Right renal cortex interstitium (tissue), 3 donors: ENCODE results near the gene RPTN. TPM values are rescaled to one million over a fixed set of nuclear protein-coding genes. Genes with fewer than 3 reads are reported as not detected.

Experiments used
- DNase-seq, 3 donors: peaks; one replicate each; pipeline ENCODE4 v3.0.0-alpha.2; 2013; ENCODE audit warnings: low read depth in 3 of 3, low spot score in 2 of 3
- polyA plus RNA-seq, 3 donors: library from polyadenylated mRNA; unstranded; fragments of 120-200 nt; gene quantifications; one replicate each; pipeline ENCODE4 v1.2.1, GENCODE V29; 2013; ENCODE audit not compliant: insufficient read length in 3 of 3

The RPTN gene, protein sequence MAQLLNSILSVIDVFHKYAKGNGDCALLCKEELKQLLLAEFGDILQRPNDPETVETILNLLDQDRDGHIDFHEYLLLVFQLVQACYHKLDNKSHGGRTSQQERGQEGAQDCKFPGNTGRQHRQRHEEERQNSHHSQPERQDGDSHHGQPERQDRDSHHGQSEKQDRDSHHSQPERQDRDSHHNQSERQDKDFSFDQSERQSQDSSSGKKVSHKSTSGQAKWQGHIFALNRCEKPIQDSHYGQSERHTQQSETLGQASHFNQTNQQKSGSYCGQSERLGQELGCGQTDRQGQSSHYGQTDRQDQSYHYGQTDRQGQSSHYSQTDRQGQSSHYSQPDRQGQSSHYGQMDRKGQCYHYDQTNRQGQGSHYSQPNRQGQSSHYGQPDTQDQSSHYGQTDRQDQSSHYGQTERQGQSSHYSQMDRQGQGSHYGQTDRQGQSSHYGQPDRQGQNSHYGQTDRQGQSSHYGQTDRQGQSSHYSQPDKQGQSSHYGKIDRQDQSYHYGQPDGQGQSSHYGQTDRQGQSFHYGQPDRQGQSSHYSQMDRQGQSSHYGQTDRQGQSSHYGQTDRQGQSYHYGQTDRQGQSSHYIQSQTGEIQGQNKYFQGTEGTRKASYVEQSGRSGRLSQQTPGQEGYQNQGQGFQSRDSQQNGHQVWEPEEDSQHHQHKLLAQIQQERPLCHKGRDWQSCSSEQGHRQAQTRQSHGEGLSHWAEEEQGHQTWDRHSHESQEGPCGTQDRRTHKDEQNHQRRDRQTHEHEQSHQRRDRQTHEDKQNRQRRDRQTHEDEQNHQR
- polyA plus RNA-seq, result not detected

- no peak for DNase-seq
These were observed at the start of gene RPTN for GRCh38 chr1:152159144-152159543. RPTN (minus strand) TSS chr1:152159228; CDS start chr1:152157889, 1,339 bp downstream.

DNA sequence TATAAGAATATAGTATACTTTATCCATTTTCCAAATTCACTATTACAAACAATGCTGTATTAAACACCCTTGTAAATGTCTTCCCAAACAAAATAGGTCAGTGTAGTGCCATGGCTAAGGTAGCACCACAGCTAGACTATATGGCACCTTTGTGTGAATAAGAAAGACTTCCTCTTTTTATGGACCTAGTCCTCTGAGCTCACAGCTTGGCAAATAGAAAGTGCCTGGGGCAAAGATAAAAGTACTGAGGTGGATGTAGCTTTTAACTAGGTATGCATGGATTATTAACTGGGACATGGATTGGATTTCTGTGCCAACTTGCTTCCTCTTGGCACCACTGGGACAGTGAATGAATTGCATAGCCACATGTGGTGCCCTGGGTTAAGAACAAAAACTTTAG lies 40.0 kb upstream of the RPTN start:
- no peak for DNase-seq

DNA sequence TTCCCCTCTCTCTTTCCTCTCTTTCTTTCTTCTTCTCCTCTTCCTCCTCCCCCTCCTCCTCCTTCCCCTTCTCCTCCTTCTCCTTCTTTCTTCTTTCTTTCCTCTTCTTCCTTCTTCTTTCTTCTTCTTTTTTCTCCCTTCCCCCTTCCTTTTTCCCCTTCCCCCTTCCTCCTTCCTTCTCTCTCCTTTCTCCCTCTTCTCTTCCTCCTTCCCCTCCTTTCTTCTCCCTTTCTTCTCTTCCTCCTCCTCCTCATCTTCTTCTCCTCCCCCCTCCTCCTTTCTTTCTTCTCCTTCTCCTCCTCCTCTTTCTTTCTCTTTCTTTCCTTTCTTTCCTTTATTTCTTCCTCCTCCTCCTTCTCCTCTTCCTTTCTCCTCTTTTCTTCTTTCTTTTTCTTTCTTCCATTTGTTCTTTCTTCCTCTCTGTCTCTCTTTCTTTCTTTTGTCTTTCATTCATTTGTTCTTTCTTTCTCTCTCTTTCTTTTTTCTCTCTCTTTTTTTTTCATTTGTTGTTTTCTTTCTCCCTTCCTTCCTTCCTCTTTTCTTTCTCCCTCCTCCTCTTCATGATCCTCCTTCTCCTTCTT lies 38.4 kb upstream of the RPTN start:
- no peak for DNase-seq

DNA sequence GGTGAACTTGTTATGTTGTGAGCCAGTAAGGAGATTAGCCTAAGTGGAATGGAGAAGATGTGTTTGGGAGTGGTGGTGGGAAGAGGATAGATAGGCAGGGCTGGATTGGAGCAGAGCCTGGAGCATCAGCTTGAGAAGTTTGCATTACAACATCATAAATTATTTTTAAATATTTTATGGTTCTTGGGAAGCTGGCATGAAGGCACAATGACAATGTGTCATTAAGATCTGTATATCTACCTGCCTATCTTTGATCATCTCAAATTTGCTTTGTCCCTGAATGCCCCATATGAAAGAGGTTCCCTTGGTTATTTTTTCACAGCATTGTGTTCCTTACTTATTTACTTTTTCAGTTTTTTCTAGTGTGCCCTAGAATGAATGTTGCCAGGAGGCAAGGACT lies 32.7 kb upstream of the RPTN start:
- DNase-seq, result no peak

DNA sequence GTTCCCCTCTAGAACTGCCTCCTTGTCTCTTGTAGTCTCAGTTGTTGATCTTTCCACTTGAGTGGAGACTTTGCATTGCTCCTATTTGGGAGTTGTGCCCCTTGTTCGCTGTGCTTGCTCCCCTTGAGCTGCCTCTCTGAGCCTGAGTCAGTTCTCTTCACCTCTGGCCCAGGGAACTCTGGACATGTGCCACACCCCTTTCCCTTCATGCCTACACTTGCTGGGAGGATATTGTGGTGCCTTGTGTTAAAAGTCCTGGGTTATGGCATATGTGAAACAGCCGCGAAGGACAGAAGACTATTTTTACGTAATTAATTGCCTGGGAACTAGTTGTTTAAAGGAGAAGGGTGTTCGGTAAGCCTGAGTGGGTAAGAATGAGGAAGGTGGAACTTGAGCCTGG lies 32.2 kb upstream of the RPTN start:
- no peak for DNase-seq

GRCh38 chr1:152190589-152190988 lies 31.6 kb upstream of the RPTN start:
- no peak for DNase-seq

DNA sequence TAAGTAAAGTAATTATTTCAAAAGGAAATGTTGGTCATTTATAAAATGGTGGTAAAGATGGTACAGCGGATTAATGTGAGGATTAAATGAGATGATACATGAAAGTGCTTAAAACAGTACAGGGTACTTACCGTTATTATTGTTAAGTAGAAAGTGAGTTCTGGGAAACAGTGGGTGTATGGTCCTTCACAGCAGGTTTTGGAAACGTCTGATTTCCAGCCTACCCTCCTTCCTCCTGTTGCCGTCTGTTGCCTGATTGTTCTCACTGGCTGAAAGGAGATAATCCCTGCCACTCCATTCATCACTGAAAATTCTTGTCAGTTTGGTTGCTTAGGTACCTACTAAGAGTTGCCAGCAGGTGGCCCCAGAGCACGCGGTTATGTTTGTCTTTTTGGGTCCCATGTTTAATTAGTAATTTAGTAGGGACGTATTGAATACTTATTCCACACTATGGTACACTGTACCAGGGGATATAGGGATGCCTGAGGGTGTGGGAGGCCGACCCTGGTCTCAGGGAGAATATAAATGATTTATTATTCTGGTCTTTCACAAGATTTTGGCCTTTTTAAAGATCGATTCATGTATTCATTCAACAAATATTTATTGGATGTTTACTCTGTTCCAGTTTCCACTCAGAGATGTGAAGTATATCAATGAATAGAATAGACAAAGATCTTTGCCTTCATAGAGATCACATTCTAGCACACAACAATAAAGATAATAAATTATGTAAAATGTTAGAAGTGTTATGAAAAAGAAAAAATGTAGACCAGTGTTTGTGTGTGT lies 30.8 kb upstream of the RPTN start:
- DNase-seq, result peak in 2 of 3 donors; percentile 16 to 44

DNA sequence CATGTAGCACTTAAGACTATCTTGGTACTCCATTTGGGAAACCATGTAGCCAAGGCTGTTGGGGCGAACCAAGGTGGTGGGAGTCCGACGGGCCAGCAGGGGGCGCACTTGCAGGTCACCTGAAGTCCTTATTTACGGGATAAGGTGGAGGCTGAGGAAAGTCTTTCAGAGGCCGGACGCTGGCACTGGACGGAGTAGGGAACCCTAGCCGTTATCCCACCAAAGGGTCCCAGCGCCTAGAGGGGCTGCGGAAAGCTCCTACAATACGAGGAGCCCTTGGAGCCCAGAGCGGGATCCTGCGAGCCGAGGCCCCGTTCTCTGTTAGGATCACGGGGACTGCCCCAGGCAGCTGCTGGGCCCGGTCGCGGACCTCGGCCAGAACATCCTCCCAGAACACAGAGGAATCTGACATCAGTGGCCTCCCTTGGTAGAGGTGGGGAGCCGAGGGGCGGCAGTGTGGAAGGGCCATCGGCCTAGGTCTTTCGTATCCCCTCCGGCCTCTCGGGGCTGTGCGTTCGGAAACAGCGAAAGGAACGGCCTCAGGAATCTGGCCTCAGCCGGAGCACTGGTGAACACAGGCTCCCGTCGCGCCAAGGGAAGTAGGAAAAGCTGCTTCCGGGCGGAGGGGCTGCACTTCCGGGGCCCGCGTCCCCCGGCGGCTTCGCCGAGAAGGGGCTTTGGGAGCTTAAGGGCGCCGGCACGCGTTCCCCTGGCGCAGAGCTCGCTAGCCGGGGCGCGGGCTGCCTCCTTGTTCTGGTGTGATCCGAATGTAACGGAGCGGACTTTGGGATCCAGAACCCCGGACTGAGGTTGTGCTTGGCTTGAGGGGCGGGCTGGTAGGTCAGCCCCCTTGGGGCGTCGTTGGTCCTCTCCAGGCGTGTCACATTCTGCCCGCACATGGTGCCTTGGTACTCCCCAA lies 29.9 kb upstream of the RPTN start:
- peak in 2 of 3 donors; percentile 18 to 53 for DNase-seq

DNA sequence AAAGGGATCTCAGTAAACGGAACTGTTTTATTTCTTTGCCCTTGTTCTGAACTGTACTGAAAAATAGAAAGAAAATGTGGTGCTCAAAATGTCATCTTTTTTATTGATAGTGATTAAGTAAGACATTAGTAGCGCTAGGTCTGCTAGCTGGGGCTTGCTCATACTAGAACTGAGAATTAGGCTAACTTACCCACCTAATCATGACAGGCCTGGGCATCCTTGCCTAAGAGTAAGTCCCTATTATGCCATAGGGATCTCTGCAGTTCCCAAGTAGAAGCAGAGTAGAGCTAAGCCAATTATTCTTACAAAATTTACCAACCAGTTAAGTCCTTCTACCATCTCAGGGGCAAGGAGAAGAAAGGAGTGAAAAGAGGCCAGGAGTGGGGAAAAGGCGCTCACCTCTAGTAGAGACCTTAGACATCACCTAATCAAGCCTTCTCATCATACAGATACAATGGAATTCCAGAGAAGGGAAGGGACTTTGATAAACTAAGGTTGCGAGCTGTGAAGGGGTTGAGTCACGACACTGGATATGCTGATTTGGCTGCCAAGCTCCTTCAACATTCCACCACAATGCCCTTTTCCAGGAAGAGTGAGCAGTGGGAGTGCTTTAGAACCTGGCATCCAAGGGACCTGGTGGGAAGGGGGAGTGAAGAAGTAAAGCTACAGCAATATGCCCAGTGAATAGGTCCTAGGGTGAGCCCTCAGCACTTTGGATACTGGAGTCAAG lies 27.7 kb upstream of the RPTN start:
- no peak for DNase-seq

GRCh38 chr1:152185544-152186391 lies 26.7 kb upstream of the RPTN start:
- DNase-seq, result no peak

DNA sequence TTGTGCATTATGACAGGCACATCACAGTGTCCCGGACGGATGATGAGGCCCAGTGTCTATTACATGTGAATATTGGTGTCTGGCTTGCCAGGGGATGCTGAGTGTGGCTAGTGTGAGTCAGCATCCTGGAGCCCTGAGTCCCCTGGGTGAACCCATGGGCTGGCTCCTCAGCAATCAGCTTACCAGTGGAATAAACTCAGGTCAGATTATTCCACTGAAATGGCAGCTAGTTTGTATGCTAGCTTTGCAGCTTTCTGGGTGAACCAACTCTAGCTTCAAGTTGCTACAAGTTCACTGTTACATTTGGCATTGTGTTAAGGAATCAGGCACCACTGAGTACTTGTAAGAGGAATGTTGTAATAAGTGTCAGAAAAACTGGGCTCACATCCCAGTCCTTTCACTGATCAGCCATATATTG lies 23.9 kb upstream of the RPTN start:
- no peak for DNase-seq

DNA sequence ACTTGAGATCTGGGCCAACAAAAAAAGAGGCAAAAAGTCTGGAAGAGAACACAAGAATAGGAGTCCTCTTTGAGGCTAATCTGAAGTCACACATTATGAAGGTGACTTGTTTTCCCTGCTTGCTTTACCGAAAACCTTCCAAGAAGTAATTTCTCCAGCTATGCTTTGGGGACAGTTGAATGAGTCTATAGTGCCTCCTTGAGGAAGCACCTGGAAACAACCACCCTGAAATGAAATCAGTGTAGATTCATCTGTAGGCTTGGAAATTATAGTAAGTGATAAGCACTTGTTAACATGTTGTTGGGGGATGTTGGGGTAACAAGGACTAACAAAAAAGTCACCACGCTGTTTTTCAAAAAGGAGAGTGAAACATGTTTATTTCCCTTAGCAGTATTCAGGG lies 23.4 kb upstream of the RPTN start:
- DNase-seq, result no peak

DNA sequence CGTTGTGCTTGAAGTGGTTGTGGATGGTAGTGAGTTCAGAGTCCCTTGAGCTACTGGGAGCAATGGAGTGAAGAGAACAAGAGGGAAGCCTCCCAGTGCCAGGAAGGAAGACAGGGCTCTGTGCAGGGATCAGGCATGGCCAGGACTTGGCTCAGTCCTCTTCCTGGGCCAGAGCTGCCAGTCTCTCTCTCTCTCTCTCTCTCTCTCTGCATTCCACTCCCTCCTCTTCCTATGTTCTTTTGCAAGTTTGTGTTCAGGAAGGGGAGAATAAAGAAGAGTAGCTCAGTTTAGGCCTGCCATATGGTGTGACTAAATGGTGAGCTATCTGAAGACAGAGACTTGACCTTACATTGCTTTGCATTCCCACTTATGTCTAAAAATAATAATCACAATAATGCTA lies 20.5 kb upstream of the RPTN start:
- DNase-seq, result no peak

DNA sequence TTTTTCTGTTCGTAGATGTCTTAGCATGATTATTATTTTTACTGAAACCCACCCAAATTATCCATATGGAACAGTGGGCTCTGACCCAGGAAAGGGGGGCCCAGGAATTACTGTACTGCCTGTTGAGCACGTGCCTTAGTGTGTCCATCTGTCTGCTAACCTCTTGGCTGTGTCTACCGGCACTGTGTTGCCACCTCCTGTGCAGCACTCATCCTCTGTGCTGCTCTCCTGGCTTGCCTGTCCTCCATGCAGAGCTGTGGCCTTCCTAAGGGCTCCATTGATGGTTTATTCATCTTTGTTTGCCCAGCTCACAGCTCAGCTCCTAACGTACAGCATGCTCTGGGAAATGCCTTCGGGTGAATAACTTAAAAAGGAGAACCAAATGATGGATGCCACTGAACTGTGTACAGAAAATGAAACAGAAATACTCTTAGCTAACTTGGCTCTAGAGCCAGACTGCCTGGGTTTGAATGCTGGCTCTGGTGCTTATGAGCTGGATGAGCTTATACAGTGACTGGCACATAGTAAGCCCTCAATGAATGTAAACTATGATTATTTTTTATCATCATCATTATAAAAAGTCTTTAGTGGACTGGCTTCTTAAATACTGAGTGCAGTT lies 11.4 kb upstream of the RPTN start:
- no peak for DNase-seq

GRCh38 chr1:152169366-152170025 lies 10.5 kb upstream of the RPTN start:
- no peak for DNase-seq

GRCh38 chr1:152168535-152168868 lies 9.5 kb upstream of the RPTN start:
- DNase-seq, result no peak

DNA sequence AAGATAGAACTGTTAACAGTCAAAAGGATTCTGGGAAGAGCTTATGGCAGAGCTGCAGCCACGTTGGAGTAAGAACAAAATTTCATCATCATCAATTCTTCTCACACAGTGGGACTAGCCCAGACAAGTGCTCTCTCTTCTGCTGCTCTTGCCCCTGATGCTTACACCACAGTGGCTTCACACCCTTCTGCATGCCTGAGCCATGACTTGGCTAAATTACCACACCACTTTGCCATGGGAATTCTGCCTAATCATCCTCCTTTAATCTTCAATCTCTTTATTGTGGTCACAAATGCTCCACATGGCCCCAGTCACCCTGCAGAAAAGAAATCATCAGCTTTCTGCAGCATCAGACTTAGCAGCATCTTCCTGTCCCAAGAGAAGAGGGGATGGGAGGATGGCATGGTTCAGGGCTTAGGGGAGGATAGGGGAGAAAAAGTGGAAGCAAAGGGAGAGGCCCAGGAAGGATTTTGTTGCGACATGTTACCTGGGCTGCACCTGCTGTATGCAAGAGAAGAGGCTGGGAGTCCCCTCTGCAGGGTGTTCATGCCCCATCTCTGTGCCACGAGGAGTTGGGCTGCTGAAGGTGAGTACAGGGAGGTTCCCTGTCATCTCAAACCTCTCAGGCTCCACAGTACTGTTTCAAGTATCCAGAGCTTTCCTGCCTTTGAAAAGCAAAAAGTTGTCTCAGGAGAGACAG lies 9.0 kb upstream of the RPTN start:
- DNase-seq, result no peak
